Aorta (tissue), 5 donors: Measurements from ENCODE around the gene MDK. TPM values are rescaled to one million over a fixed set of nuclear protein-coding genes. Genes with fewer than 3 reads are reported as not detected.
"Not testable (repeated sequence)": the region's sequence is repeated elsewhere in the genome, so short reads cannot be mapped to it uniquely, and the experiment has no call there.

ENCODE experiments used
- ATAC-seq: fragments of 200-7000 bp; cut with Tn5 transposase; one replicate; pipeline ENCODE4 v1.9.1; 2022; ENCODE audit warnings: moderate library complexity; ENCODE audit not compliant: low FRiP score
- DNase-seq, 2 donors: peaks; one replicate each; pipeline ENCODE4 v3.0.0-alpha.2; 2020
- H3K27ac ChIP-seq, 2 donors: one replicate each; pipeline ENCODE4 v1.5.1; 2013; ENCODE audit warnings: low read length in 2 of 2, mild to moderate bottlenecking in 2 of 2, moderate library complexity in 2 of 2, control low read depth in 1 of 2, inconsistent platforms in 1 of 2, low read depth in 1 of 2
- H3K27me3 ChIP-seq, 2 donors: one replicate each; pipeline ENCODE4 v1.6.1; 2013; ENCODE audit warnings: control low read depth in 1 of 2, low read length in 1 of 2, mild to moderate bottlenecking in 1 of 2, moderate library complexity in 1 of 2; ENCODE audit not compliant: insufficient read depth in 2 of 2, control insufficient read depth in 1 of 2
- H3K36me3 ChIP-seq, 2 donors: one replicate each; pipeline ENCODE4 v1.6.1; 2013; ENCODE audit warnings: control low read depth in 1 of 2, low read length in 1 of 2, mild to moderate bottlenecking in 1 of 2; ENCODE audit not compliant: insufficient read depth in 2 of 2, control insufficient read depth in 1 of 2
- H3K4me1 ChIP-seq, 2 donors: one replicate each; pipeline ENCODE4 v1.6.1; 2013; ENCODE audit warnings: low read length in 2 of 2, control low read depth in 1 of 2, mild to moderate bottlenecking in 1 of 2, moderate library complexity in 1 of 2; ENCODE audit not compliant: insufficient read depth in 2 of 2, control insufficient read depth in 1 of 2
- H3K4me3 ChIP-seq, 2 donors: one replicate each; pipeline ENCODE4 v1.5.1; 2013; ENCODE audit warnings: low read length in 2 of 2, control low read depth in 1 of 2, mild to moderate bottlenecking in 1 of 2
- H3K9me3 ChIP-seq: one replicate; pipeline ENCODE4 v1.6.1; 2013; ENCODE audit warnings: mild to moderate bottlenecking, low read length; ENCODE audit not compliant: control insufficient read depth
- WGBS, 2 donors: extraction: QIAGEN DNeasy Blood & Tissue Kit; methylation state at CpG; one replicate each; pipeline ENCODE4 v1.1.7; 2013; 5-methylcytosine and 5-hydroxymethylcytosine counted together
- intact Hi-C, 2 donors: fragments of 100-400 bp; cut with DNase I; formaldehyde crosslinking; loops; one replicate each; pipeline versions ENCODE4 v1.14.2 to v1.15.0; 2022
- polyA plus RNA-seq, 2 donors: library from polyadenylated mRNA; stranded (reverse); fragments of 200-250 nt; gene quantifications; one replicate each; pipeline ENCODE4 v1.2.3, GENCODE V29; 2013
- total RNA-seq, 2 donors: library from RNA; stranded (reverse); fragmentation: NEBNext Ultra II Directional; extraction: Animal tissue kit (Norgen Biotek cat#: 25700); gene quantifications; one replicate each; pipeline ENCODE4 v1.2.1, GENCODE V29; 2021
- donor health status: healthy with polysubstance abuse.
- donor health status: Bipolar disorder and iron deficiency.
- donor health status: DM: no; HTN: no; CAD: no.
- donor health status: DM: no; HTN: no; CAD: no.
- donor health status: DM: yes; HTN: yes; CAD: no.

The MDK gene
- total and polyA plus RNA-seq, 4 donors, result 11.8 to 40.3 (median 19.6) TPM

GRCh38 chr11:46371262-46371661 lies 10.2 kb upstream of the MDK start:
- H3K36me3 ChIP-seq, ATAC-seq, intact Hi-C loops, H3K27me3 ChIP-seq, H3K4me1 ChIP-seq, H3K27ac ChIP-seq, DNase-seq, H3K9me3 ChIP-seq, H3K4me3 ChIP-seq: not testable (repeated sequence)
- WGBS, 2 donors, result 94% methylated on average over 19 of the region's 19 CpGs

GRCh38 chr11:46372086-46372485 lies 9.4 kb upstream of the MDK start:
- intact Hi-C loops, result no loop called here
- Histone ChIP-seq H3K27ac (no peak overlapping the region), H3K27me3 (no peaks in the 10 kb centered on the region), H3K36me3 (peaks cover 0 to 2% of the 10 kb centered on the region in 2 donors), H3K9me3 (no peaks in the 10 kb centered on the region), H3K4me1 (no peaks in the 10 kb centered on the region), H3K4me3 (no peak overlapping the region)
- 71 to 77% methylated on average over 10 of the region's 10 CpGs for WGBS, 2 donors
- DNase-seq (no peak), ATAC-seq (no peak)

GRCh38 chr11:46372501-46372900 lies 9.0 kb upstream of the MDK start:
- H3K36me3 ChIP-seq, intact Hi-C loops, H3K27me3 ChIP-seq, ATAC-seq, DNase-seq, H3K9me3 ChIP-seq, H3K4me3 ChIP-seq, H3K4me1 ChIP-seq, H3K27ac ChIP-seq: not testable (repeated sequence)
- 94% methylated on average over 15 of the region's 15 CpGs for WGBS, 2 donors

- peaks cover 0 to 2% of the 10 kb centered on the region in 2 donors for H3K36me3 ChIP-seq
- intact Hi-C loops, result no loop called here
- ATAC-seq, result no peak
Measured at GRCh38 chr11:46373787-46374740, 7.4 kb upstream of the MDK start.

GRCh38 chr11:46374815-46375214 lies 6.7 kb upstream of the MDK start:
- H3K36me3 ChIP-seq, result peaks cover 0 to 2% of the 10 kb centered on the region in 2 donors
- WGBS, 2 donors, result 88 to 90% methylated on average over 15 of the region's 15 CpGs
- intact Hi-C loops, result no loop called here

More at GRCh38 chr11:46373787-46374740, 7.4 kb upstream of the MDK start:
- no peak overlapping the region for H3K4me3 ChIP-seq
- no peaks in the 10 kb centered on the region for H3K9me3 ChIP-seq
- WGBS, 2 donors, result 88 to 89% methylated on average over 29 to 30 of the region's 30 CpGs
- H3K27me3 ChIP-seq, result no peaks in the 10 kb centered on the region
- no peak overlapping the region for H3K27ac ChIP-seq
- no peak for DNase-seq
- no peaks in the 10 kb centered on the region for H3K4me1 ChIP-seq

GRCh38 chr11:46375392-46376101 lies 5.9 kb upstream of the MDK start:
- no peak for DNase-seq
- peaks cover 0 to 2% of the 10 kb centered on the region in 2 donors for H3K36me3 ChIP-seq

More at GRCh38 chr11:46374815-46375214, 6.7 kb upstream of the MDK start:
- DNase-seq (no peak), ATAC-seq (no peak)
- Histone ChIP-seq H3K27me3 (no peaks in the 10 kb centered on the region), H3K9me3 (no peaks in the 10 kb centered on the region), H3K4me3 (no peak overlapping the region), H3K4me1 (no peaks in the 10 kb centered on the region), H3K27ac (no peak overlapping the region)

GRCh38 chr11:46376258-46377050 lies 5.0 kb upstream of the MDK start:
- peaks cover 0 to 2% of the 10 kb centered on the region in 2 donors for H3K36me3 ChIP-seq
- no peaks in the 10 kb centered on the region for H3K9me3 ChIP-seq
- H3K27me3 ChIP-seq, result no peaks in the 10 kb centered on the region
- no peak overlapping the region for H3K4me3 ChIP-seq
- ATAC-seq, result no peak
- intact Hi-C loops, result no loop called here
- H3K27ac ChIP-seq, result no peak overlapping the region
- DNase-seq, result no peak
- WGBS, 2 donors, result 86 to 88% methylated on average over 18 to 19 of the region's 19 CpGs
- no peaks in the 10 kb centered on the region for H3K4me1 ChIP-seq

More at GRCh38 chr11:46375392-46376101, 5.9 kb upstream of the MDK start:
- intact Hi-C loops, result no loop called here
- H3K9me3 ChIP-seq, result no peaks in the 10 kb centered on the region
- no peak overlapping the region for H3K27ac ChIP-seq
- ATAC-seq, result no peak
- H3K4me3 ChIP-seq, result no peak overlapping the region
- H3K27me3 ChIP-seq, result no peaks in the 10 kb centered on the region
- 95 to 96% methylated on average over 37 to 38 of the region's 38 CpGs for WGBS, 2 donors
- H3K4me1 ChIP-seq, result no peaks in the 10 kb centered on the region

GRCh38 chr11:46377290-46377689 lies 4.2 kb upstream of the MDK start:
- WGBS, 2 donors, result 93 to 96% methylated on average over 11 of the region's 11 CpGs
- no peak overlapping the region for H3K27ac ChIP-seq
- H3K9me3 ChIP-seq, result no peaks in the 10 kb centered on the region
- ATAC-seq (no peak), DNase-seq (no peak)
- intact Hi-C loops, result no loop called here
- H3K36me3 ChIP-seq, result peaks cover 0 to 2% of the 10 kb centered on the region in 2 donors
- no peaks in the 10 kb centered on the region for H3K4me1 ChIP-seq
- H3K4me3 ChIP-seq, result no peak overlapping the region
- H3K27me3 ChIP-seq, result no peaks in the 10 kb centered on the region
